ENCODE results near the gene ITGAX. TPM values are rescaled to one million over a fixed set of nuclear protein-coding genes. Genes with fewer than 3 reads are reported as not detected.

Gene ITGAX
- total RNA-seq, 1 donor from 2014 or later, result 41.7 TPM

GRCh38 chr16:31371619-31372484 is 16.9 kb downstream of the ITGAX start:
- intact Hi-C loops (cut with micrococcal nuclease), result no loop called here

GRCh38 chr16:31373235-31373634 is 18.3 kb downstream of the ITGAX start:
- intact Hi-C loops (cut with micrococcal nuclease), result no loop called here

GRCh38 chr16:31375231-31375630 is 20.3 kb downstream of the ITGAX start:
- intact Hi-C loops (cut with micrococcal nuclease), result no loop called here

GRCh38 chr16:31376705-31377104 is 21.7 kb downstream of the ITGAX start:
- intact Hi-C loops (cut with micrococcal nuclease), result no loop called here

GRCh38 chr16:31377210-31377903 is 22.4 kb downstream of the ITGAX start:
- intact Hi-C loops (cut with micrococcal nuclease), result no loop called here

- intact Hi-C loops (cut with micrococcal nuclease), result loop anchor here (5.0 kb wide), 2 partner anchors 178 to 238 kb away; partner anchors contain the start of gene PYCARD
Measured at GRCh38 chr16:31380201-31380600, 25.2 kb downstream of the ITGAX start.

GRCh38 chr16:31382485-31383161 is 27.6 kb downstream of the ITGAX start:
- intact Hi-C loops (cut with micrococcal nuclease), result loop anchor here (1.0 to 5.0 kb wide), 3 partner anchors 61 to 240 kb away; partner anchors contain the start of gene PYCARD

- intact Hi-C loops (cut with micrococcal nuclease), result no loop called here
Measured at GRCh38 chr16:31385680-31386079, 30.7 kb downstream of the ITGAX start.

- intact Hi-C loops (cut with micrococcal nuclease), result no loop called here
Measured at GRCh38 chr16:31386157-31386984, 31.4 kb downstream of the ITGAX start.

GRCh38 chr16:31388535-31388934 is 33.6 kb downstream of the ITGAX start:
- intact Hi-C loops (cut with micrococcal nuclease), result no loop called here

GRCh38 chr16:31390504-31391041 is 35.6 kb downstream of the ITGAX start:
- intact Hi-C loops (cut with micrococcal nuclease), result no loop called here

- intact Hi-C loops (cut with micrococcal nuclease), result no loop called here
Measured at GRCh38 chr16:31393056-31393455, 38.1 kb downstream of the ITGAX start, which contains the start of gene ITGAD. Gene ITGAD, plus strand, starts transcription at chr16:31393335. Its CDS starts 26 bp downstream, at chr16:31393361.

GRCh38 chr16:31395647-31396046 is 40.7 kb downstream of the ITGAX start:
- intact Hi-C loops (cut with micrococcal nuclease), result no loop called here

- intact Hi-C loops (cut with micrococcal nuclease), result no loop called here
Measured at GRCh38 chr16:31397096-31397660, 42.2 kb downstream of the ITGAX start.

- intact Hi-C loops (cut with micrococcal nuclease), result no loop called here
Measured at GRCh38 chr16:31397701-31398100, 42.7 kb downstream of the ITGAX start.

GRCh38 chr16:31400191-31400590 is 45.2 kb downstream of the ITGAX start:
- intact Hi-C loops (cut with micrococcal nuclease), result no loop called here

- intact Hi-C loops (cut with micrococcal nuclease), result no loop called here
Measured at GRCh38 chr16:31401436-31401835, 46.5 kb downstream of the ITGAX start.

GRCh38 chr16:31402687-31403086 is 47.7 kb downstream of the ITGAX start:
- intact Hi-C loops (cut with micrococcal nuclease), result no loop called here

- intact Hi-C loops (cut with micrococcal nuclease), result no loop called here
Measured at GRCh38 chr16:31403590-31404352, 48.8 kb downstream of the ITGAX start.

All from T-helper 2 cell treated with Interferon-gamma antibody and Interleukin-4, amounts not matched to agents 100 ng/mL and 5 ng/mL, for 36 hours (primary cell).